GM12874 (cell line): ENCODE data around the gene TRIM27.

Experiments
- CTCF ChIP-seq: IDR thresholded peaks from 2 replicates; pipeline ENCODE4 v1.5.1; 2011; ENCODE audit warnings: low read depth, mild to moderate bottlenecking, control low read depth, low read length, moderate library complexity; ENCODE audit not compliant: insufficient read depth

The TRIM27 gene

GRCh38 chr6:28893172-28893799 lies 30.5 kb downstream of the TRIM27 start:
- TF ChIP-seq CTCF, result no peak

DNA sequence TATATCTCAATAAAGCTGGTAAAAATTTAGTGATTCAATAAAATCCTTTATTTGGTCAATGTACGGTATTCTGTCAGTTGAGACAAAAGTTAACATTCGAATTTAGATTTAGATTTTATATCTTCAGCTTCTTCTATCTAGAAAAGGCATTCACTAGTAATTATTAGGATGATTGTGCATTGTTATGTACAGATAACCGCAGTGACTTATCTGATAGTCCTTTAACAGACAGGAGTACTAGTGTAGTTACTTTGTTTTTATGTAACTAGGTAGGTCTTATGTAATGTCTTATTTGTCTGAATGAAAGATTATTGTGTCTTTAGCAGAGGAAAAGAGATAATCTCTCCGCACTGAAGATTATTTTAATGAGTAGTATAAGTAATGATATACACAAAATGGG lies 31.3 kb downstream of the TRIM27 start:
- TF ChIP-seq CTCF, result no peak

DNA sequence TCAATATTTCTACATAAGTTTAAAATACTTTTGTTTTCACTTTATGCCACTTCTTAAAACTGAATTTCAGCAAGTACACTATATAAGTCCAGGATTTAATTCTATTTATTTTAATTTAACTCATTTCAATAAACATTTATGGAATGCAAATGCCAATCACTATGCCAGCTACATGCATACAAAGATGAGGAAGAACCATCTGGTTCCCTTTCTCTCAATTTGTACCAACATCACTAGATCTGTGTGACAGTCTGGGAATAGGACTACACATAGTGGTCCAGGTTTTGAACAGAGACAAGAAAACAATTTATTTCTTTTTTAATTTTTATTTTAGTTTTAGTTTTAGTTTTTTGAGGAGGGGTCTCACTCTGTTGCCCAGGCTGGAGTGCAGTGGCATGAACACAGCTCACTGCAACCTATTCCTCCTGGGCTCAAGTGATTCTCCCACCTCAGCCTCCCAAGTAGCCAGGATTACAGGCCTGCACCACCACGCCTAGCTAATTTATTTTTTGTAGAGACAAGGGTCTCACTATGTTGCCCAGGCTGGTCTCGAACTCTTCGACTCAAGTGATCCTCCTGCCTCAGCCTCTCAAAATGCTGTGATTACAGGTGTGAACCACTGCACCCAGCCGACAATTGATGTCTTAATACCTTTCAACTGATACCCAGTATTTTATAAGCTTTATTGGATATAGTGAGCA lies 35.8 kb downstream of the TRIM27 start:
- TF ChIP-seq CTCF, result no peak

GRCh38 chr6:28886079-28886439 lies 37.7 kb downstream of the TRIM27 start:
- no peak for TF ChIP-seq CTCF

- no peak for TF ChIP-seq CTCF
Observed at GRCh38 chr6:28884423-28885131, 39.2 kb downstream of the TRIM27 start.

DNA sequence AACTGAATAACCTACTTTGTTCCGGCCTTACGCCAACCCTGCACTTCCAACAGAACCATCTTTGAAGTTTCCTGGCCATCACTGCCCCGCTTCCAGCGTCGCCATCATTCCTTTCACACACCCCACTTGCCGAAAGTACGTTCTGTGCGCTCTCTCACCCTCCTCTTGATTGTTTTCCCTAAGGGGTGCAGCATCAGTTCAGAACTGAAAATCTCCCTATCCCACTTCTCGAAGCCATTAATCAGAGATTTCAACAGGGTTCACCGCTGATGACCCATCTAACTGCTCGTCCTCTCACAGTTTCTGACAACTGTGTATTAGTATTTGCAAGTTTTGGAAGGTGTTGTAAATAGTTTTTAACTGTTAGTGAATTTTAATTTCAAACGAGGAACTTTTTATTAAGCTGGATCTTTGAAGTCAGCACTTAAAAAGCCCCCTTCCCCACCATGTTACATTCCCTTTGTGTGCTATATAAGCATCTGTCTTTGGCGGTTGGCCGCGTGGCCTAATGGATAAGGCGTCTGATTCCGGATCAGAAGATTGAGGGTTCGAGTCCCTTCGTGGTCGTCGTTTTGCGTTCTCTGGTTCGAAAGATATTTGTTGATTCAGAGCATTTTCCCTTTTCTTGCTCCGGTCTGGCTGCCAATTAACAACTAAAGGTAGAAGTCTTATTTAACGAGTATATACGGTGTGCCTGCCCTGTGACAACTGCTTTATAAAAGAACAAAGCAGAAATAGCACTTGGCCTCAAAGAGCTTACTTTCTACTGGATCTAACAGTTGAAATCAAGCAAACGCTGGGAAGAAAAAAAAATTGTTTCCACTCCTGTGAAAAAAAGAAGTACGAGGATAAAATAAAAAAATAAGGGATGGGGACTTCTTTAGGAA lies 42.6 kb downstream of the TRIM27 start:
- TF ChIP-seq CTCF, result no peak

GRCh38 chr6:28880519-28880893 lies 43.3 kb downstream of the TRIM27 start:
- TF ChIP-seq CTCF, result no peak
